CD4-positive, alpha-beta T cell treated with Interleukin-4 for 1 hour (primary cell): ENCODE results near the gene RETREG2.

Experiments
- DNase-seq, 2 donors: peaks; one replicate each; pipeline ENCODE4 v3.0.0-alpha.2; 2020 to 2022

Gene RETREG2

DNA sequence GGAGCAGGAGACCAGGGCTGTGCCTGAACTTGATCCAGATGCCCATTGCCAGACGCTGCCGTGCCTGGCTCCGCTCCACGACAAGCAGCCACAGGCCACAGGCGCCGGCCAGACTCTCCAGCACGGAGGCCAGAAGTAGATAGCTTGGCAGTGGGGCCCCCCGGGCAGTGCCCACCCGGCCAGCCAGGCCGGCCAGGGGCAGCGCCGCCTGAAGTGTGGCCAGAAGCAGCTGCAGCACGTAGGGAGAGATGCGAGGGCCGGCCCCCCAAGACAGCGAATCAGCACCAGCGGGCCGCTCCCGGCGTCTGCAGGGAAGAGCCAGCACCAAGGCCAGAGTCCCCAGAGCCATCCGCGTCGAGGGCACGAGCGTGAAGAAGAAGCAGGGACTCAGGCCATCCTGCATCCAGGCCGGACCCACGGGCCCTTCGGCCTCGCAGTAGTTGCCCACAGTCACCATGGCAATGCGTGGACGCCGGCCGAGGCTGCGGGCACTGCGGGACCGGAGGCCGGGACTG lies 40.2 kb downstream of the RETREG2 start:
- no peak for DNase-seq

DNA sequence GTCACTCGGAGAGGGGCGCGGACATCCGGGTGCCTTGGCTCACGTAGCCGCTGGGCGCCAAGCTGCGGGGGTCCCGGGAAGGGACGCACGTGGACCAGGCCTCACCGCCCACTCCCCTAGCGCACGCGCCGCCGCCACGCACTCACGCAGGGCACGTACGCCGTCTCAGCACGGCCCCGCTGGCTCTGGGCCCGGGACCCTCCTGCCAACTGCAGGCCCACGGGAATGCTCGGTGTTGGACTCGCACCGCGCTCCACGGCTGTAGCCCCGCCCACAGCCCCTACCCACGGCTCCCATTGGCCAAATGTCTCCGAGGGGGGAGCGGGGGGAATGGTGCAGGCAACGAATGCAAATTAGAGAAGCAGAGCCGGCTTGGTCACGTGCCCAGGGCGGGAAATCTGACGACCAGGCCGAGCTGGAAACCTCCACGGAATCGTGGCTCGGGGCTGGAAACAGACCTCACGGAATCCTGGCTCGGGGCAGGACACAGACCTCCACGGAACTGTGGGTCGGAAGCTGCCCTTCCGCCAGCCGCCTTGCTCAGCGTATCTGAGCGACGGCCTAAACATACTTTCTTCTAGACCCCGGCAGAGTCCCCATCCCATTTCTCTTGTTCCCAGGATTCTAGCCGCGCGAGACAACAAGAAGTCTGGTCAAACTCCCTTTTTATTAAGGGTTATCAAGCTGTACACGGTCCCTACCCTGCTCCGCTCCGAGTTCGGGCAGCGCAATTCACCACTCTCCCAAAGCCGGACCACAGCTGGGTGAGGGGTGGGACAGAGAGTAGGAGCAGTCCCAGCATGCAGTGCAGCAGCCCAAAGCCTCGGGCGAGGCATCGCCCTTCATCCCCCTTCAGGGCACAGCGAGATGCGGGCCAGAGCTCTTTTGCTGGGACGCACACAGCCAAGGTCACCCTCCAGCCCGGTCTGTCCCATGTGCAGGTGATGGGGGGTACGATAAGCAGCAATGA lies 40.9 kb downstream of the RETREG2 start, which contains the start of gene ABCB6:
ABCB6 (minus strand) TSS at position 227 of the 970 bp plus-strand sequence. CDS start 285 bp downstream, outside the sequence.
- peak; percentile 90 for DNase-seq

DNA sequence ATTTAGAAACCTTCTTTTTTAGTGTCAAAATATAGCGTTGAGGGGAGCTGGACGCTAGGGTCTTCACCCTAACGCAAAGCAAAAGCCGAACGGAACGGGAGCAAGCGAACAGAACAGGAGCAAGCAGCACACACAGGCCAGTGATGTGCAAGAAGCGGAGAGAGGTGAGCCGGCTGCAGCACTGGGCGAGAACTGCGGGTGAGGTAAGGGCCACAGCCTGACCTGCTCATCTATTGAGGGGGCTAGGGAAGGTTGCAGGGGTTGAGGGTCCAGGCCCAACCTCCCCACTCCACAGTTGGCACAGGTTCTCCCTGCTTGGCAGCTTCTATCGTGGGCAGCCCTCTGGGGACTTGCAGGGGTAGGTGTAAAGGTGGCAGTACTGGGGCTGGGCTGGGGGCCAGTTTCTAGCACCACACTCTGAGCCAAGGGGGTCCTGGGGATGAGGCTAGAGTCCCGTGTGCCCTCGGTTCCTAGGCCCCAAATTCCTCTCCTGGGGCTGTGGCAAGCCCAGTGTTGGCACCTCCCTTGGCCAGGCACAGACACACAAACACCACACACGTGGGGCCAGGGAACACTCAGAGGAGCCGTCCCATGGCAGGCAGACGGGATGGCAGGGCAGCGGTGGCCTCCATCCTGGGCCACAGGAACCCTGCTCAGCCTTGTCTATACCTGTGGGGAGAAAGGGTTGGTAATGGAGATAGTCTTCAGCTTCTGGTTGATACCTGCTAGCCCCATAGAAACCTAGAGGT lies 41.9 kb downstream of the RETREG2 start:
- DNase-seq: no peak

DNA sequence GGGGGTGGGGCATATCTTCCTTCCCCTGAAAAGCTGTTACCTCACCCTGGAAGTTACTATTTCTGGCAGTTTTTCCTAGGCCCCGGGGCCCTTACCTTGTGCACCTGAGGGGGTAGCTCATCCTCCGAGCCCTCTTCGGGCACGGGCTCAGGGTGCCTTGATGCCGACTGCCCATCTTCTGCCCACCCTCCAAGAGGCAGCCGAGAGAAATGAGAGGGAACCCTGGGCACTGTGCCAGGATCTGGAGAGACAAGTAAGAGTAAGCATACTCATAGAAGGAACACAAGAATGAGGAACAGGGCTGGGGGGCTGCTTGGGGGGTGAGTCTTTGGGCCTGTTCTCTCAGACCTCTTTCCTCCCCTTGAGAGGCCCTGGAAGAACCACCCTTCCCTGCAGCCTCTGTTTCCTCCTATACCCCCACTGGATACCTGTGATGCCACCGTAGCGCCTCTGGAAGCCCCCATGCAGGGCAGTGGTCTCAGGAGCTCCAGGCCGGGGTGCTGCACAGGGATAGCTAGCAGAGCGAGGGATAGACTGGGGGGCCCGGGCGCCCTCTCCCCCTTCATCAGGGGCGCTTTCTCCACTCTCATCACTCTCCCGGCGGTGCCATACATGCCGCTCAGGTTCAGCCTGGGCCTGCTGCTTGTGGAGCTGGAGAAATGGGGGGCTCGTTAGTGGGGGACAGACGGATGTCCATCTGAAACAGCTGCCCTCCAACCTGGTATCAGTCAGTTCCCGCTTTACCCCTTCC lies 42.8 kb downstream of the RETREG2 start:
- no peak for DNase-seq

DNA sequence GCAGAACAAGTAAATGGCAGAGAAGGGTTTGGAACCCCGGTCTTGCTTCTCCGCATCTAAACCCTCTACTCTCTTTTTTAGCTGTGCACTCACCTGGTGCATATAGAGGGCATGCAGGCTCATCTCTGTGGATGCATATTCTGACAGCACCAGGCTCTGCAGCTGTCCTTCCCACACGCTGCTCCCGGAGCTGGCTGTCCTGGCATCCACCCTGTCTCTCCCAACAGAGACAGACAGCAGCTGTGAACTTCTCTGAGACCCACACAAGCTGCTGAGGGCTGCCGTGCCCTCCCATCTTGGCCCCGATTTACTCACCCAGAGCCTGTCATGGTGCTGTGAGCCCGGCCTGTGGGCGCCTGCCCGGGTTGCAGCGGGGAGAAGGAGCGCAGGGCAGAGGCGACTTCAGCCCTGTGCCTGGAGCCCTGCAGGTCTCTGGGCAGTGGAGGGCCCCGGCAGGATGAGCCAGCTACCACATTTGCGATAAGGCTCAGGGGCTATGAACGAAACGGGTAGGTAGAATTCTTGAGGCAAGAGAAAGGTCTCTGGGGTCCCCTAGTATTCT lies 44.0 kb downstream of the RETREG2 start:
- DNase-seq: no peak

DNA sequence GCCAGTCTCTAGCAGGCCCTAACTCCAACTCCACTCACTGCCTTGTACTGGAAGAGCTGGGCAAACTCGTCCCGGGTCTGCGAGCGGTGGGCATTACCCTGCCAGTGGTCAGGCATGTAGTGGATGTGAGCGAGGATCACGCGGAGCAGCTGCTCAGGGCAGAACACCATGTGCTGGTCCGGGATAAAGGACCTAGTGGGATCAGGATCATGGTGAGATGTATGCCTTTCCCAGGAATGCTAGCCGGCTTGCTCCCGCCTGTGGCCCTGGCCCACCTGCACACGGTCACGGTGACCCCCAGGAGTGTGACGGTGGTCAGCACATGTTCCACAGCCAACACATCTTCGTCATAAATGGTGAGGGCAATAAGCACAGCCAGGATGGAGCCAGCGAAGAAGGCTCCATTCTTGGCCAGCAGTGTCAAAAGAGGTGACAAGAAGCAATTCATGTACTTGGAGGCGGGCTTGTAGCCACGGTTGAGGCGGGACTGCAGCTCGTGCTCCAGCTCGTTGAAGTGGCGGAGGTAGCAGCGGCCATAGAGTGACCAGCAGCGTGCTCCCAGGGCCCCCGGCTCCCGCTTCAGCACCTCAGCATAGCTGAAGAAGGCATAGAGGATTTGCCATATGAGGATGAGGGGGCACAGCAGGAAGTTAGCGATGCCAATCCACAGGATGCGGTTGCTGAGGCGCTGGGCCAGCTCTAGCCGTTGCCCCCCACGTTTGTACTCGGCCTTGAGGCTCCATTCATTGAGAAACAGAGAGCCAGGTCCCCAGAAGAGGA lies 45.9 kb downstream of the RETREG2 start:
- no peak for DNase-seq

DNA sequence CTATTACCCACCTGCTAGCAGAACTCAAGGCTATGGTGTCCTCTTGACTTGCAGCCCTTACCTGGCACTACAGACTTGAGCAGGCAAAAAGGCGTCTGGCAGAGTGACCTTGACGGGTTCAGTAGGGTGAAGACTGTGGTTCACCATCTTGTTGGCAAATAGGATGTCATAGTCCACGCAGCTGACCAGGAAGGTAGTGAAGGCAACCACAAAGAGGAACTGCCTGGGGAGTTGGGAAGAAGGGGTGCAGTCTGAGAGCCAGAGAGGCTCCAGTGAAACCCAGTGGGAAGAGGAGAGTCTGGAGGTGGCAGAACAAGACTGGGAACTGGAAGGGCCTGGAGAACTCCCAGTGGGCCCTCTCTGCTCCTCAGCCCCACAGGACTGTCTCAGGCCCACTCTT lies 47.3 kb downstream of the RETREG2 start:
- peak in 1 of 2 donors; percentile 42 for DNase-seq

DNA sequence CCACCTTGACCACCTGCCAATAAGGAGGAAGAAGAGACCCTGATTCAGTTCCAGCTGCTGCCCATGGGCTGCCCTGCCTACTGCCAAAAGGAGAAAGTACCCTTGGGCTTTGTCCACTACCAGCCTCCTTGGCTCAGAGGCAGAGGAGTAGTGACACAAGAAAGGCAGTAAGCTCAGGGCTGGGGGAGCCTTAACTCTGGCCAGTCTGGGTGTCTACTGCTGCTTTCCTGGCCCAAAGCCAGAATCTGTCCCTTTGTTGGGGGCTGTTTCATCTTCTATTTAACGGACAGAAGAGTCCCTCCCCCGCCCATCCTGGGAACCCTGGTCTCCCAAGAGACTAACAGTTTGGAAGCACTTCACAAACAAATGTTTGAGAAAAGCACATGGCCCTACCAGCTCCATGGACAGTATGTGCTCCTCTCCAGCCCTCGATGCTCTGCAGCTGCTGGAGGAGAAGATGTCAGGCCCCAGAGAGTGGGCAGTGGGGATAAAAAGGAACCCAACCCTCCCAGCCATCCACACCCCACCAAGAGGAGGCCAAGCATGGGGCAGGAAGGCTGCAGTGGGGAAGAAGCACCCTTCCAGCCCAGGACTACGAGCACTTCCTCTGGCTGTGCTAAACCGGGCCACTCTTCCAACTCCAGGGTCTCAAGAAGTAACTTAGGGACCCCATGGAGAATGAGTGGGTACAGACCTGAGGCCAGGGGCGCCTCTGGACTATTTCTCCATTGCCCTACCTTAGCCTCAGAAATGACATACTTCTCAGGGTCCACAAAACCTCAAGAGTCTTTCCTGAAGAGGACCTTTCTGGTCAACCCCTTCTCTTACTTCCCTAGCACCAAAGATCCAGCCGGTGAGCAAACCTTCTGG lies 50.2 kb downstream of the RETREG2 start:
- no peak for DNase-seq

DNA sequence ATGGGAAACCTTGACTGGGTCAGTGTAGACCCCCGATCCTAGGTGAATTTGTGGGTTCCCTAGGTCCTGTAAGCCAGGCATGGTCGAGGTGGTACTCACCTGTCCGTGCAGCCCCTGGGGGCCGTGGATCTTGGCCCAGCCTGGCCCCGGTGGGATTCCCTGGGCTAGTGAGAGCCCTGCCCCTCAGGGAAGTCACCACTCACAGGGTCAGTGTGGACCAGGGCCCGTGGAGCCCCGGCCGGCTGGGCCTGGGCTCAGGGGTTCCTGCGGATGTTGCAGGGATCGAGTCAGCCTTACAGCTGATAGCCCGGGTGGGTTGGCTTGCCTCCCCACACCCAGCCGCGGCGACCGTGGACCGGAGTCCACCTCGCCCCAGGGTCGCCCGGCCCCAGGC lies 50.8 kb downstream of the RETREG2 start:
- no peak for DNase-seq

DNA sequence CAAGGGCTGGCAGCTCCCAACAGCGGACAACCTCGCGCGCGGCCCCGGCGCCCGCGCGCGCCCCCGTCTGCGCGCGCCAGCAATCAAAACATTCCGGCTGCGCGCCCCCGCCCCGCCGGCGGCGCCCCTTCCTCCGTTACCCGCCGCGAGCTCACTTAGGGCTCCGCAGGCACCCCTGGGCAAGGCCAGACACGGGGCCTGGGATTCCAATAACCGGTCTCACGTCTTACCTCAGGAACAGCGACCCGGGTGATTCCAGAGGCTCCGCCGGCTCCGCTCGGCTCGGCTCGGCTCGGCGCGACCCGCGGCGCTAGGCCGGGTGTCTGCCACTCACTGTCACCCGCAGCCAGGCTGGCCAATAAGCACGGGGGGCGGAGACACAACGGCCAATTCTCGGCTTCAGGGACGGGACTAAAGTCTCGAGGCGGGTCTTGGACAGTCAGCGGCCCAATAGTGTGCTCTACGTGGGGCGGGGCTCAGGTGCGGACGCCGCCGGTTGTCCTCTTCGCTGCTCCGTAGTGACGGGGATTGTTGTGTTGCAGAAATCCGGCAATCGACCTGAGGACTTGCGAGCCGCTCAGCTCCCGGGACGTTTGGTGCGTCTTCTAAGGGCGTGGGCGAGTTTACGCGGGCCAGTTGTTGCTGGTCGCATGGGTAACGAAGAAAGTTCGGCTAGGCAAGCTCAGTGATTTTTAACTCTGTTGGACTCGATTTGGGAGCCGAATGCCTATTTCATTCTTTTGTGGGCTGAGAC lies 51.4 kb downstream of the RETREG2 start, which contains the start of the genes ANKZF1 and ATG9A:
ANKZF1 (plus strand) TSS at position 502 of the 754 bp plus-strand sequence. CDS start 452 bp downstream, outside the sequence.
ATG9A (minus strand) TSS at position 332 of the 754 bp plus-strand sequence. CDS start 1,612 bp downstream, outside the sequence.
- DNase-seq: peak; percentile 99

DNA sequence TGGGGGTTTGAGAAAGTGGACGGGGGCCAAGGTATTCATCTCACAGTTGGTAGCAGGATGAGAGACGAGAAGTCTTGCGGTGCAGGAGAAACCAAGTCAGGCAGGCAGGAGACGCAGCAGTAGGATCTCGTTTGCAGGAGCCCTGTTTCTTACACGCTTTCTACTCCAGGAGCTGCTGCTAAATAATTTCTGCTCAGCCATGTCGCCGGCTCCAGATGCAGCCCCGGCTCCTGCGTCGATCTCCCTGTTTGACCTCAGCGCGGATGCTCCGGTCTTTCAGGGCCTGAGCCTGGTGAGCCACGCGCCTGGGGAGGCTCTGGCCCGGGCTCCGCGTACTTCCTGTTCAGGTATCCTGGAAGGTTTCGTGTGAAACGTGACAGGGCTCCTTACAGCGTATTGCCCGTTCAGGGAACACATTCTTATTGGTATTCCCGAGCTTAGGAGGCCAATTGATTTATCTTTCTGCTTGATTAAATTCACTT lies 52.0 kb downstream of the RETREG2 start:
- no peak for DNase-seq

DNA sequence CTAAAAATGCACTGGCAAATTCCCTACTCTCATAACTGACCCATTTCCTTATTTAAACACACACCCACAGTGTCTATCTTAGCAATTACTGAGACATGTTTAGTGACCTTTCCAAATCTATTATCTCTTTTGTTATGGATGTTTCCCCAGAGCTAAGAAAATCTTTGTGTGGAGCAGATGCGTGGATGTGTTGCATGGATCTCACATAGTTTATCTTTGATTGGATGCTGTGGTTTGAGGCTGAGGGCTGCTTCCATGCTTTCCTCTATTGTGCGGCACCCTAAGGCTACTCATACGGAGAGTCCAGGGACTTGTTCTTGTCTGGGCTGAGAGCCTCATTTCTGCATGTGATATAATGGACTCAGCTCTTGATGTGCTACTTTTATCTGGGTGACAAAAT lies 56.3 kb downstream of the RETREG2 start:
- DNase-seq: no peak
